ENCODE data around the gene MMP24.
A peak's percentile ranks its signal among the peaks of the same experiment; 100 is the strongest.
"Not testable (repeated sequence)": the region's sequence is repeated elsewhere in the genome, so short reads cannot be mapped to it uniquely, and the experiment has no call there.

MMP24 gene

GRCh38 chr20:35306931-35307517 is 80.5 kb downstream of the MMP24 start:
- peak; percentile 77 for DNase-seq (ENCODE audit: low spot score)
- FAIRE-seq = no peak

GRCh38 chr20:35307666-35308653 is 81.5 kb downstream of the MMP24 start:
- DNase-seq (ENCODE audit: low spot score) = peak; percentile 97
- peak; percentile 98 for FAIRE-seq

GRCh38 chr20:35311409-35311808 is 84.9 kb downstream of the MMP24 start:
- peak; percentile 88 for FAIRE-seq
- DNase-seq (ENCODE audit: low spot score) = peak; percentile 84

- FAIRE-seq = no peak
- no peak for DNase-seq (ENCODE audit: low spot score)
Observed at GRCh38 chr20:35311822-35312221, 85.3 kb downstream of the MMP24 start.

- peak; percentile 97 for DNase-seq (ENCODE audit: low spot score)
- peak; percentile 98 for FAIRE-seq
Observed at GRCh38 chr20:35312318-35312717, 85.8 kb downstream of the MMP24 start.

- FAIRE-seq = no peak
- no peak for DNase-seq (ENCODE audit: low spot score)
Observed at GRCh38 chr20:35314816-35315631, 88.5 kb downstream of the MMP24 start.

GRCh38 chr20:35315632-35316020 is 89.1 kb downstream of the MMP24 start:
- not testable (repeated sequence) for DNase-seq (ENCODE audit: low spot score); FAIRE-seq

- FAIRE-seq = no peak
Observed at GRCh38 chr20:35316086-35316485, 89.6 kb downstream of the MMP24 start.

GRCh38 chr20:35317416-35318210 is 91.1 kb downstream of the MMP24 start:
- DNase-seq (ENCODE audit: low spot score) (no peak), FAIRE-seq (no peak)

More at GRCh38 chr20:35316086-35316485, 89.6 kb downstream of the MMP24 start:
- no peak for DNase-seq (ENCODE audit: low spot score)

- DNase-seq (ENCODE audit: low spot score) (peak; percentile 100), FAIRE-seq (peak; percentile 97)
Observed at GRCh38 chr20:35318502-35319157, 92.1 kb downstream of the MMP24 start.

GRCh38 chr20:35319192-35319870 is 92.8 kb downstream of the MMP24 start:
- DNase-seq (ENCODE audit: low spot score) = peak; percentile 85

GRCh38 chr20:35319871-35320197 is 93.3 kb downstream of the MMP24 start:
- FAIRE-seq = no peak
- DNase-seq (ENCODE audit: low spot score) = peak; percentile 91

More at GRCh38 chr20:35319192-35319870, 92.8 kb downstream of the MMP24 start:
- FAIRE-seq = peak; percentile 81

GRCh38 chr20:35320396-35321126 is 94.1 kb downstream of the MMP24 start:
- FAIRE-seq (peak; percentile 98), DNase-seq (ENCODE audit: low spot score) (peak; percentile 100)

GRCh38 chr20:35325401-35325800 is 98.9 kb downstream of the MMP24 start:
- DNase-seq (ENCODE audit: low spot score) (no peak), FAIRE-seq (no peak)

- no peak for DNase-seq (ENCODE audit: low spot score)
- no peak for FAIRE-seq
Observed at GRCh38 chr20:35326021-35326739, 99.7 kb downstream of the MMP24 start.

All from RCC 7860 (cell line).